GF-D8 (cell line): Measurements from ENCODE around the gene NDEL1.

ENCODE experiments used
- DNase-seq: peaks from one replicate; lab custom pipeline; 2025; lab: John Stamatoyannopoulos, UW

Gene NDEL1

GRCh38 chr17:8503807-8504206 lies 68.1 kb downstream of the NDEL1 start:
- DNase-seq: no peak

DNA sequence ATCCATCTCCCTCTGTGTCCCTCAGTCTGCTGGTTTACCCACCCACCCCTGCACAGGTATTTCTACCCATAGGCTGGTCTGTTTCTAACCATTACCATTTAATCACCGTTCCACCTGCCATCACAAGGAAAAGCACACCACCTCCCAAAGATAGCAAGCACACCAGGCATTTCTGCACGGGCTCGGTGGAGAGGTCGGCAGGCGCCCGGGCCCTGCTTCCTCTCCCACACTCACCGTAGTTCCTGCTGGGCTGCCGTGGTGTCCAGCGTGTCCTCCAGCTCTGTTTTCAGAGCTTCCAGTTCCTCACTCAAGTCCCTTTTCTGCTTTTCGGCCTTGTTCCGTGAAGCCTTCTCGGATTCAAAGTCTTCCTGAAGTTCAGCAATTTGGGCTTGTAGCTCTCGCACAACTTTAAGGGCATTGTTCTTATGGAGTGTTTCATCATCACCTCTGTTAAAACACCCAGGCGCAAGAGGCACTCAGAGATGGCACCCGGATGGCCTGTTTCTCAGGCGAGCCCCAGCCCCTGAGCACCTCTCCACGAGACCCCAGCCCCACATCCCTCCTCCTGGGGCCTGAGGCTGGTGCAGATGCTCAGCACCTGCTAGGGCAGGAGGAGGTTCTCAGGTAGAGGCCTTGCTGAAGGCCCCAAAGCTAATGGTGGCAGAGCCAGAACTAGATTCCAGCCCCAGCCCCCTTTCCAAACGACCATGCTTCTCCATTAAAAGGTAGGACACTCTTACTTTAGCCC lies 69.0 kb downstream of the NDEL1 start:
- DNase-seq: no peak

GRCh38 chr17:8506145-8506544 lies 70.5 kb downstream of the NDEL1 start:
- DNase-seq: no peak

DNA sequence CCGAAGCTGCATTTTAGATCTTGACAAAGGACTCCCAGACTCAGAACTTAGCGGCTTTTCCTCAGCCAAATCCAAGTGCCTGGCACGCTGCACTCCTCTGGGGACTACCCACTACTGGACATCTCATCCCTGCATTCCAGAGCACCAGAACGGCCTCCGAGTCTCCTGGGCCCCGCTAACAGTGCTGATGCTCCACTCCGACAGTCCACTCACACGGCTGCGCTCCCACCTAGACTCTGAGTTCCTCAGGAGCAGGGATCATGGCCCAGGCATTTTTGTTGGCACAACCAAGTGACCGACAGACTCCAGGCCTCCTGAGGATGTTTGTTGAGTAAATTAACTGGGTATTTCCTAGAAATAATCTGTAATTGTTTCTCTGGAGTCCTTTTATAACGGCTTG lies 79.1 kb downstream of the NDEL1 start:
- DNase-seq: no peak
